HG03571 (cell line): ENCODE measurements around the gene MCUB.
"Not testable (repeated sequence)": the region's sequence is repeated elsewhere in the genome, so short reads cannot be mapped to it uniquely, and the experiment has no call there.

Experiments used
- ATAC-seq: cut with Tn5 transposase; IDR thresholded peaks from one replicate; pipeline ENCODE4 v1.9.1; 2021; ENCODE audit not compliant: unreplicated experiment

Gene MCUB

DNA sequence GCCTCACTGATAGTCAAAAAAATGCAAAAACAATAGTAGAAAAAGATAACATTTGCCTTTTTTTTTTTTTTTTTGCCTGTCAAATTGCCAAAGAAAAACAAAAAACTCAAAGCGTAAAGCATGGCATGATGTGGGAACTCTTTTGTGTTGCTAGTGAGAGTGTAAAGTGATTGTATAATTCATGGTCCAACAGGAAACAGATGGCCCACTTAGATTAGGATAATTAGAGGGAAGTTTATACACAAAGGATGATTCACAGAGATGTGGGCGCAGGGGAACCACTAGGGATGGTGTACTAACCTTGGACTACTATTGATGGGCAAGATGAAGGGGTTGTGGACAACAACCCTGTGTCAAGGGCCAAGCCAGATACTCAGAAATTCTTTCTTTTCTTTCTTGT, 16.4 kb downstream of the MCUB start:
- no peak for ATAC-seq

DNA sequence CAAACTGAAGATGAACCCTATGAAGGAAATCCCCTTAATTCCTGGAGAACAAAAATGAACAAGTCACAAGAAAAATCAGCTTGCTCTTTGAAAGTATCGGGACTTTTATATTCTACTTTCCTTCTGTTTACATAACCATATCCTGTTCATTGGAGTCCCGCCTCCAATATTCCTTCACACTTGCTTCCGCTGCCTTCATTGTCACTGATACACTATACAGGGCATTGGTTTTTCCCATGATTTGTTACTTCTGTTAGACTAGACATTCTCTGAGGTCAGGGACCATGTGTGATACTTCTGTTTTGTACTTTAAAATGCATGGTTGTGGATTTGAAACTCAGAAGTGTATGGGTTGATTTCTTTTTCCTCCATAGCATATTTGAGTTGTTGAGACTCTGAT, 18.8 kb downstream of the MCUB start:
- no peak for ATAC-seq

DNA sequence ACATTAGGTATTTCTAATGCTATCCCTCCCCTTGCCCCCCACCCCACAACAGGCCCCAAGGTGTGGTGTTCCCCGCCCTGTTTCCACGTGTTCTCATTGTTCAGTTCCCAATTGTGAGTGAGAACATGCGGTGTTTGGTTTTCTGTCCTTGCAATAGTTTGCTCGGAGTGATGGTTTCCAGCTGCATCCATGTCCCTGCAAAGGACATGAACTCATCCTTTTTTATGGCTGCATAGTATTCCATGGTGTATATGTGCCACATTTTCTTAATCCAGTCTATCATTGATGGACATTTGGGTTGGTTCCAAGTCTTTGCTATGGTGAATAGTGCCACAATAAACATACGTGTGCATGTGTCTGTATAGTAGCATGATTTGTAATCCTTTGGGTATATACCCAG, 20.0 kb downstream of the MCUB start:
- ATAC-seq = not testable (repeated sequence)

DNA sequence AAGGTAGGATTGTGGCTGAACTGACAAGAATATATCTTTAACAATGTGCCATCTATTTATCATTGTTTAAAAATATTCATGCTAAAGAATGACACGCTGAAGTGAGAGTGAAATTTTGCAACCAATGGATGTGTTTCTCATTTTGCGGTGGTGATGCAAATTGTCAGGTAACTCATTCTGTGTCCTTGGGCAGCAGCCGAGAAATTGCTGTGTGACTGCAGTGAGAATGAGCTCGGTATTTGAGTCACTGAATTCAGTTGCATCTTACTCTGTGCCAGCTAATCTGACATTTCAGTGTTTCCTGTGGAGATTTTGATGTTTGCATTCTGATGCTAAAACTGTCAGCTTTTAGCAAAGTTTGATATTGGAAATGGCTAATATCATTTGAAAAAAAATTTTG, 28.1 kb downstream of the MCUB start:
- ATAC-seq = peak; percentile 92

DNA sequence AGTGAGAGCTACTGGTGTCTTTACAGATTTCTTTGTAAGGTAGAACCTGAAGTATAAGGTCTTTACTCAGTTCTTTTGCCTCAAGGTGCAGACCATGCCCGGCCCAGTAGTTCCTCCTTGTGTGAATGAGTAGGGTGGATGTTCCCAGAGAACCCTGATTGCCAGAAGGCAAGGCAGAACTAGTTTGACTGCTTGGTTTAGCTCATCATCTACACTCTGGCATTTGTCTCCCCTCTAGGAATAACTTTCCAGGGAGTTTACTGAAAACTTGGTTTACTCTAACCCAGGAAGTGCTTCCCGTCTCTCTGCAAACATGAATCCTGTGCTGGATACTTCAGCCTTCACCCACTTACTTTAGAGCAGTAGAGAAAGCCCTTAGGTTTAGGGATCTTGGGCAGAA, 29.1 kb downstream of the MCUB start:
- no peak for ATAC-seq

DNA sequence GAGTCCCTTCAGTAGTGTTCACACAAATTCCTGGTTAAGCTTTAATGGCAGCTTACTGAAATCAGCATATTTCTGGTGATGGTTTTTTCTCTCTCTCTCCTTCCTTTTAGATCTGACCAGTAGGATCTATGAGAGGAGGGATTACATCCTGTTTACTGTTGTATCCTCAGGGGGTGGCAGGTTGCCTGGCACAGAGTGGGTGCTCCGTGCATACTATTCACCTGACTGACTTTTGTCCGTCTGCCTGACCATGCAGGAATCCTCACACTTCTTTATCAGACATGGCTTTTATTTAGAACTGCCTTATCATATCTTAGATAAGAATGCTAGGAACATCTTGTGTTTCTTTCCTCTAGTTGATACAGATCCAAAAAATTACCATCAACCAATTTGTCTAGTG, 29.6 kb downstream of the MCUB start:
- no peak for ATAC-seq

DNA sequence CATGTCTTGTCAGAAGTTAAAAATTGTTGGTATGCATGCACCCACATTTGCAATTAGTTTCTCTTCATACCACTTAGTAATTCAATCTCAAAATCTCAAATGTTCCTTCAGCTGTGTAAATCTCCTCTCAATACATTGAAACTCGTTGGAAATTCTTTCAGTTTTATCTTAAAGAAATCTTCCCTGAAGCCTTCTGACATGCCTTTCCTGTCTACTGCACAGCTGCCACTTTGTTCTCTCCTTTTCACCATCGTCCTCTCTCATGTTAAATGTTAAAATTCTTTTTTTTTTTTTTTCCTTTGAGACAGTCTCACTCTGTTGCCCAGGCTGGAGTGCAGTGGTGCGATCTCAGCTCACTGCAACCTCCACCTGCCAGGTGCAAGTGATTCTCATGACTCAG, 30.9 kb downstream of the MCUB start:
- no peak for ATAC-seq

DNA sequence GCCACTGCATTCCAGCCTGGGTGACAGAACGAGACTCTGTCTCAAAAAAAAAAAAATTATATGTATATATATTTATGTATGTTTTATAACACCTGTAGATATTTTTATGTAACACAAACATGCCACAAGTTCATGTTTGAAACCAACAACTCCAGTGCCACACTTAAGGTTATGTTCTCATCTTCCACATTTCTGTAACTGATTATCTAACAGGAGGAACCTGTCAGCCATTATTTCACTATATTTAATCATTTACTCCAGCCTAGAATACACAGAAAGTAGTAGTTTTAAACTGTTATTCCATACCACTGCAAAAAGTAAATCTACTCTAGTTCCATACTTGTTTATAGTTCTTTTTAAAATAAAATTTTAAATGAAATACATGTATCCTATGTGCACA, 32.3 kb downstream of the MCUB start:
- ATAC-seq = peak; percentile 51

DNA sequence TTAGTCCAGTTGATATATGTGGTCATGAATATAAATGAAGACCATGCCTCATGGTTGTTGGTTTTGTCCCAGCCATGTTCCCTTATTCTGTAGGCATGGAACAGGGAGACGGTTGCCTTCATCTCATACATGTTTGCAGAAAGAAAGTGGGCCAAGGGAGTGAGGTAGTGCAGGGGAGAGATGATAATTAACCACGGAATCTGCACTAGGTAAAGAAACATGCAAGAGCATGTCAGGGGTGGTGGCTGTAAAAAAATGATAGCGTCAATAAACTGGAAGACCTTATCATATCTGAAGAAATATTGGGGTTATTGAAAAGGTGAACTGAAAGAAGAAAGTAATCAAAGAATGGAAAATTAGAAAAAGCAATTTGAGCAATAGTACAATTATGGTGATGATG, 35.1 kb downstream of the MCUB start:
- not testable (repeated sequence) for ATAC-seq

DNA sequence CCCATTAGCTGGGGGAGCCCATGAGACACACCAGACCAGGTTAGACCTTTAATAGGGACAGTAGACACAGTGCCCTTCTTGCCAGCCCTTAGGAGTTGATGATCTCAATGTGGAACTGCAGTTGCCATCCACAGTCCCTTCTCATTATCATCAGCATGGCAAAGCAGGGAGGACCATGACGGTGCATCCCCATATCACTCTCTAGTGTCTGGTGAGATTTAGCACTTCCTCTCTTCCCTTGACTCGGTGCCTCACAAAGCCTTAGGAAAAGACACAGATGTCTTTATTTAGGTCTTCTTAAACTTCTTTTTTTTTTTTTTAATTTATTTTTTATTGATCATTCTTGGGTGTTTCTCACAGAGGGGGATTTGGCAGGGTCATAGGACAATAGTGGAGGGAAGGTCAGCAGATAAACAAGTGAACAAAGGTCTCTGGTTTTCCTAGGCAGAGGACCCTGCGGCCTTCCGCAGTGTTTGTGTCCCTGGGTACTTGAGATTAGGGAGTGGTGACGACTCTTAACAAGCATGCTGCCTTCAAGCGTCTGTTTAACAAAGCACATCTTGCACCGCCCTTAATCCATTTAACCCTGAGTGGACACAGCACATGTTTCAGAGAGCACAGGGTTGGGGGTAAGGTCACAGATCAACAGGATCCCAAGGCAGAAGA, 36.5 kb downstream of the MCUB start:
- not testable (repeated sequence) for ATAC-seq

DNA sequence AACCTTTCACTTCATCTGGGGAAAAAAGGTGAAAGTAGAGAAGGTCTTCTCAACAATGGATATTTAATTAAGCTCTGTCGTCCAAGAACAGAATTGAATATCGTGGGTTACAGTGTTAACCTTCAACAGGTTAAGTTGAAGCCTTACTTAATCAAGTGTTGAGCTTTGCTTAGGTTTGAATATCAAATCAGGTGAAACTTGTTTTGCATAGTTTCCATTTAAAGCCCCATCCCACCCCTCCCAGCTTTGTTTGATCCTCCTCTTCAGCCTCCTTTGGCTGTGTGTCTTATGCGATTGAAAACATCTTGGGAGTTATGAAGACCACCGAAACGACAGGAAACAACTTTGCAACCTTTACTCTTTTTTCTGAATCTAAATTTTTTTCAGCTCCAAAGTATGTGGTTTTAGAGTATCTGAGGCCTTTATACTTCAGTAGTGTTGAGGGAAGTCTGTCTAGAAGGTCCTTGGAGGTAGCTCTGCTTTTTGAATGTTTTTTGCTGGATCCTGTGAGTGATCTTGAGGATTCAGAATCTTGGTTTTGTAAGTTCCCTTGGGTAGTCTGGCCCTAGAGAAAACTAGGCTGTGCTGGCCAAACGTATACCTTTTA, 39.1 kb downstream of the MCUB start:
- ATAC-seq = no peak

DNA sequence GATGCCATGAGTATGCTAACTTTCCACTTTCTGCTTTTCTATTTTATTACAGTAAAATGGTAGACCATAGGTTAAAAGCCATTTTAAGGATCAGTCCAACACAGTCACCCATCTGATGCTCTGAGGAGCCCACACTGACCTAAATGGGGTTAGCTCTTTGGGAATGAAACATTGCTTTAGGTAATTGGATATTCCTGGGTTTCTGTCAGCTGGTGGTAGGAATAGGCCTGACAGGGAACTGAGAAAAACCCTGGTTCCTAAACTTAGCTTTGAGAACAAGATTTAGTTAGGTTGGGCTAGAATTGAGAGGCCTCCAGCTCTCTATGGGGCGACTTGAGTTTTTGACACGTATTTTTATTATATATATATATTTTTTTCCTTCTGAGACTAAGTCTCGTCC, 40.4 kb downstream of the MCUB start:
- no peak for ATAC-seq

DNA sequence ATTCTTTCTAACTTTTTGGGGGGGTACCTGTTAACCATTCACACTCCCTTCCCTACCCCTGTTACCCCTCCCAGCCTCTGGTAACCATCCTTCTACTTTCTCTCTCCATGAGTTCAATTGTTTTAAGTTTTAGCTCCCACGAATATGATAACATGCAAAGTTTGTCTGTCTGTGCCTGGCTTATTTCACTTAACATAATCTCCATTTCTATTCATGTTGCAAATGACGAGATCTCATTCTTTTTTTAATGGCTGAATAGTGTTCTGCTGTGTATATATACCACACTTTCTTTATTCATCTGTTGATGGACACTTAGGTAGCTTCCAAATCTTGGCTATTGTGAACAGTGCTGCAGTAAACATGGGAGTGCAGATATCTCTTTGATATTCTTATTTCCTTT, 41.3 kb downstream of the MCUB start:
- no peak for ATAC-seq

DNA sequence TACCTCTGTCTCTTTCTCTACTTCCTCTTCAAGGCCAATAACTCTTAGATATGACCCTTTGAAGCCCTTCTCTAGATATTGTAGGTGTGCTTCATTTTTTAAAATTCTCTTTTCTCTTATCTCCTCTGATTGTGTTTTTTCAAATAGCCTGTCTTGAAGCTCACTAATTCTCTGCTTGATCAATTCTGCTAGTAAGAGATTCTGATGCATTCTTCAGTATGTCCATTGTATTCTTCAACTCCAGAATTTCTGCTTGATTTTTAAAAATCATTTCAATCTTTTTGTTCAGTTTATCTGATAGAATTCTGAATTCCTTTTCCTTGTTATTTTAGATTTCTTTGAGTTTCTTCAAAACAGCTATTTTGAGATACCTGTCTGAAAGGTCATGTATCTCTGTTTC, 47.9 kb downstream of the MCUB start:
- no peak for ATAC-seq

DNA sequence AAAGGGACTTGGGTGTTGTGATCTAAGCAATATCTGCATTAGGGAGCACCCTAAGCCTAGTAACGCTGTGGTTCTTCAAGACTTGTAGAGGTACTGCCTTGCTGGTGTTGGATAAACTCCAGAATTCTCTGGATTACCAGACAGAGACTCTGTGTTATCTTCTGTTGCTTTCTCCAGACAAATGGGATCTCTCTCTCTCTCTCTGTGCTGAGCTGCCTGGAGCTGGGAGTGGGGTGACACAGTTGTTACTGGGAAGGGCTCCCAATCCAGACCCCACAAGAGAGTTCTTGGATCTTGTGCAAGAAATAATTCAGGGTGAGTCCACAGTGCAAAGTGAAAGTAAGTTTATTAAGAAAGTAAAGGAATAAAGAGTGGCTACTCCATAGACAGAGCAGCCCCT, 48.8 kb downstream of the MCUB start:
- no peak for ATAC-seq

DNA sequence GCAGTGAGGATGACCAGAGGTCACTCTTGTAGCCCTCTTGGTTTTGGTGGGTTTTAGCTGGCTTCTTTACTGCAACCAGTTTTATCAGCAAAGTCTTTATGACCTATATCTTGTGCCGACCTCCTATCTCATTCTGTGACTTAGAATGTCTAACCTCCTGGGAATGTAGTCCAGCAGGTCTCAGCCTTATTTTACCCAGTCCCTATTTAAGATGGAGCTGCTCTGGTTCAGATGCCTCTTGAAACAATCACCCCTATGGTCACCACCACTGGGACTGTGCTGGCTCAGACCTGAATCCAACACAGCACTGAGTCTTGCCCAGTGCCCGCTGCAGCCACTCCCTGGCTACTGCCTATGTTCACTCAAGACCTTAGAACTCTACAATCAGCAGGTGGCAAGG, 49.4 kb downstream of the MCUB start:
- no peak for ATAC-seq

DNA sequence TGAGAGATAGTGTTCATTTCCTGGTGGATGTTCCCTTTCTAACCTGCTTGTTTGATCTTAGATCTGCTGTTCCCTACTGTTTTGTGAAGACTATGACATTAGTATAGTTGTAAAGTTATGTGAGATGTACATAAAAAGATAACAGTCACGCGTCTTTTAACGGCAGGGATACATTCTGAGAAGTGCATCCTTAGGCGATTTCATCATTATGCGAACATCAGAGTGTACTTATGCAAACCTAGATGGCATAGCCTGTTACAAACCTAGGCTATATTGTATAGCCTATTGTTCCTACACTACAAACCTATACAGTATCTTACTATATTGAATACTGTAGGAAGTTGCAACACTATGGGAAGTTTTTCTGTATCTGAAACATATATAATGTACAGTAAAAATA, 50.4 kb downstream of the MCUB start:
- no peak for ATAC-seq

DNA sequence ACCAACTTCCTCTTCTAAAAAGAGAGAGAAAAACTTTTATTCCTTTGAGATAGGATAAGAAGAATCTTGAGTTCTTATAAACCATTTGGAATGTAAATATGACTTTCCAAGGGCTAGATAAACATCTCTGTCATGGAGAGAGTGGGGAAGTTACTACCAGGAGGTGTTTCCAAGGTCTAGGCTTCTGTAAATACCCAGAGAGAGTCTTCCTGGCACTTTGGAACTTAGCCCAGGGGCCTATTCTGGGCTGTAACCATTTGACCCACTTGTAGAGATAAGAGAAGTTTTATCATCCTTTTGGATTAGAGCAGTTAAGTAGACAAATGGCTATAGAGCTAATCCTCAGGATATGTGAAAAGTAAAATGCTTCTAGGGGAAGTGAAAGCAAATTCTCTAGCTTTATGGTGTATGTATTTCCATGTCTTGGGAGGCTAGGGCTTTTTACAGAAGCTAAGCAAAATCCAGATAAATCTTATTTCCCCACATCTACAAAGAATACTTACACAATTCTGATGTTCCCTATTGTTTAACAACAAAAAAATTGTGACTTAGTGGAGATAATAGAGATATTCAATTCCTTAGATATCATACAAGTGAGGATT, 51.1 kb downstream of the MCUB start:
- no peak for ATAC-seq

DNA sequence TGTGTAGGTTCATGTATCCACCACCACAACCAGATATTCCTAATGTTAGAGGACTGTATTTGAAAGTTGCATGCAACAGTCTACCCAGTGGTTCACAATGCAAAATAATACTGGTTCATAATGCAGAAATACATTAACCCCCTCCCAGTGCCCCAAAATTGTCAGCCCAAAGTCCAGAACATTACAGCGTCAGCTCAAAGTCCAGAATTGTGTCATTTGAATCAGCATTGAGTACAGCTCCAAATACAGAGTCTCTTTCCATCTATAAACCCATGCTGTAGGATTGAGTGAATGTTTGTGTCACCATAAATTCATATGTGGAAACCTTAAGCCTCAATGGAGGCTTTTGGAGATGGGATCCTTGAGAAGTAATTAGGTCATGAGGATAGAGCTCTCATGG, 54.0 kb downstream of the MCUB start:
- ATAC-seq = no peak

DNA sequence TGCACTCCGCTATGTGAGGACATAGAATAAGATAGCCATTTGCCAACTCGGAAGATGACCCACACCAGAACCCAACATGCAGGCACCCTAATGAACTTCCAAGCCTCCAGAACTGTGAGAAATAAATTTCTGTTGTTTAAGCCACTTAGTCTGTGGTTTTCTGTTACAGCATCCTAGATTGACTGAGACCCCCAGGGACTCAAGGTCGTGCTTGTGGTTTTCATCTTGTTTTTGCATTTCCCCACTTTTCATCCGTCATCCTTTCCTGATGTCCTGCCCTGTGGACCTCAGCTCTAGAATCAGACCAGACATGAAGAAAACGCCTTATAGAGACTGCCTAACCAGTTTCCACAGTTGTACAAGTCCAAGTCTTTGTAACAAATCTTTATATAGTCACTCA, 54.4 kb downstream of the MCUB start:
- no peak for ATAC-seq

DNA sequence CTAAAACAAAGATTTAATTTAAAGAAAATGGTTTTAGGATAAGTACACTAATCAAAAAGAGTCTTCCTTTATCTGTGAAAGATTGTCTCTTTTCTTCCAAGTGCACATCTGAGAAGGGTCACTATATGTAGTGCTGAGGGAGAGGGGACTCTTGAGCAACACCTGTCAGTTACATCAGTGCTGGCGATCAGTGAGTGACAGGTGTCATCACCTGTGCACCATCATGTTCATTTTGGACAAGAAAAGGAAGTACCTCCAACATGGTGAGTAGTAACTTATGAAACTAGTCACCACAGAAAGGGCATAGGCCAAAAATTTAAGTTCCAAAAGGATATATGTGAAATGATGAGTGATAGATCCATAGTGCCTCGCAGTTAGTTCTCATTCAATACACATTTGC, 55.7 kb downstream of the MCUB start:
- no peak for ATAC-seq

DNA sequence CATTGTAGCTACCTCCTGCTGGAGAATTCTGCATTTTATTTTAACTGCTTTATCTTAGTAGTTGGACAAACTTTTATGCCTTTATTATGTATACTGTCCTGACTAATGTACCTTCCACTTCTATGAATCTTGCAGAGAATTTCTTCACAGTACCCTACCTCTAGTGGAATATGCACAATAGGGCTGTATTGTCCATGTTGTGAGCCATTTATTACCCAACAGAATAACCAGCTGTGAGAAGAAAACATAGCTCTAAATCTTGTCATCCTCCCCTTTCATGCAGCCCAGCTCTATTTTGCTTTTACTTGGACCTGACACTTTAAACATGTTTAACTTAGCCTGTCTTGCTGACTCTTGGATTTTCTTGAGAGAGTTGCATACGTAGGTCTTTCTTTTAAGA, 56.2 kb downstream of the MCUB start:
- ATAC-seq = no peak

DNA sequence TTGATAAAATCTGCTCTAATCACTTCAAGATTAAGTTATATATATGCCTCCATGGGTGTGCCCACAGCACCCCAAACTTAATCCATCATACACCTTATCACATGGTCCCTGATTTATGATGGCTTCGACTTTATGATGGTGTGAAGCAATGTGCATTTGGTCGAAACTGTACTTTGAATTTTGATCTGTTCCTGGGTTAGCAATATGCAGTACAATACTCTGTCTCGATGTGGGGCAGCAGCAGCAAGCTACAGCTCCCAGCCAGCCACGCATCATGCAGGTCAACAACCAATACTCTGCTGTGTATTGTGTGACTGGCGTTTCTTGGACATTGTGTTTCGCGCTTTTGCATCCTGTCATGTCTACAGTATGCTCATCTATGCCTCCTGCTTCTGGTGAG, 62.6 kb downstream of the MCUB start:
- no peak for ATAC-seq
